OCI-LY3 (cell line): ENCODE results near the gene TENM4.

Experiments used
- H2AFZ ChIP-seq: fragments of 200-600, 300-600 bp; shearing (Covaris generic); 2 replicates; pipeline ENCODE4 v1.6.0; 2014; ENCODE audit warnings: antibody characterized with exemption, low read depth, low read length
- H3K27ac ChIP-seq: fragments of 200-600, 300-600 bp; sonication (generic); 2 replicates; pipeline ENCODE4 v1.5.1; 2014; ENCODE audit warnings: mild to moderate bottlenecking, low read length, moderate library complexity, mixed read lengths
- H3K27me3 ChIP-seq: fragments of 200-600, 300-600 bp; sonication (generic); 2 replicates; pipeline ENCODE4 v1.6.1; 2014; ENCODE audit warnings: low read depth, low read length, mixed read lengths
- H3K36me3 ChIP-seq: fragments of 200-600, 300-600 bp; sonication (generic); replicated peaks from 2 replicates; pipeline ENCODE3; 2014; ENCODE audit warnings: low read depth, low read length, mixed read lengths
- H3K4me1 ChIP-seq: fragments of 300-600, 200-600 bp; sonication (generic); 2 replicates; pipeline ENCODE4 v1.6.1; 2014; ENCODE audit warnings: low read length, mixed read lengths
- H3K4me2 ChIP-seq: fragments of 200-600, 300-600 bp; sonication (generic); 2 replicates; pipeline ENCODE4 v1.6.1; 2014; ENCODE audit warnings: low read length, mixed read lengths
- H3K4me3 ChIP-seq: fragments of 300-600, 200-600 bp; sonication (generic); 2 replicates; pipeline ENCODE4 v1.5.1; 2014; ENCODE audit warnings: antibody characterized with exemption, mild to moderate bottlenecking, low read length, moderate library complexity
- H3K79me2 ChIP-seq: fragments of 300-600, 200-600 bp; shearing (Covaris generic); 2 replicates; pipeline ENCODE4 v1.6.1; 2014; ENCODE audit warnings: mild to moderate bottlenecking, low read length, mixed read lengths
- H3K9ac ChIP-seq: fragments of 300-600, 200-600 bp; shearing (Covaris generic); 2 replicates; pipeline ENCODE4 v1.6.0; 2014; ENCODE audit warnings: mild to moderate bottlenecking, low read length, moderate library complexity
- H3K9me3 ChIP-seq: fragments of 200-600, 300-600 bp; shearing (Covaris generic); 2 replicates; pipeline ENCODE4 v1.6.1; 2014; ENCODE audit warnings: low read length, mixed read lengths; ENCODE audit not compliant: insufficient read depth
- H4K20me1 ChIP-seq: fragments of 200-600, 300-600 bp; sonication (generic); 2 replicates; pipeline ENCODE4 v1.6.1; 2016; ENCODE audit warnings: low read length, mixed read lengths; ENCODE audit not compliant: insufficient read depth
- EZH2phosphoT487 ChIP-seq: fragments of 200-600 bp; shearing (Covaris generic); IDR thresholded peaks from 2 replicates; pipeline ENCODE4 v1.6.1; 2018; ENCODE audit warnings: antibody characterized with exemption, mixed run types, low read depth
- TF ChIP-seq, protein P1 (sequence below): fragments of 200-600, 300-600 bp; sonication (generic); IDR thresholded peaks from 2 replicates; pipeline ENCODE4 v1.5.1; 2014; ENCODE audit warnings: antibody characterized with exemption, low read length, low read depth

TENM4 gene

GRCh38 chr11:78788533-78788932 is 652.3 kb downstream of the TENM4 start:
- H3K27ac ChIP-seq: no peak overlapping the region
- H3K4me1 ChIP-seq: peaks cover 7% of the 10 kb centered on the region; the same call in 1 of the 2 replicates
- H2AFZ ChIP-seq: no peak overlapping the region
- no peak for TF ChIP-seq EZH2phosphoT487
- TF ChIP-seq, protein P1, sequence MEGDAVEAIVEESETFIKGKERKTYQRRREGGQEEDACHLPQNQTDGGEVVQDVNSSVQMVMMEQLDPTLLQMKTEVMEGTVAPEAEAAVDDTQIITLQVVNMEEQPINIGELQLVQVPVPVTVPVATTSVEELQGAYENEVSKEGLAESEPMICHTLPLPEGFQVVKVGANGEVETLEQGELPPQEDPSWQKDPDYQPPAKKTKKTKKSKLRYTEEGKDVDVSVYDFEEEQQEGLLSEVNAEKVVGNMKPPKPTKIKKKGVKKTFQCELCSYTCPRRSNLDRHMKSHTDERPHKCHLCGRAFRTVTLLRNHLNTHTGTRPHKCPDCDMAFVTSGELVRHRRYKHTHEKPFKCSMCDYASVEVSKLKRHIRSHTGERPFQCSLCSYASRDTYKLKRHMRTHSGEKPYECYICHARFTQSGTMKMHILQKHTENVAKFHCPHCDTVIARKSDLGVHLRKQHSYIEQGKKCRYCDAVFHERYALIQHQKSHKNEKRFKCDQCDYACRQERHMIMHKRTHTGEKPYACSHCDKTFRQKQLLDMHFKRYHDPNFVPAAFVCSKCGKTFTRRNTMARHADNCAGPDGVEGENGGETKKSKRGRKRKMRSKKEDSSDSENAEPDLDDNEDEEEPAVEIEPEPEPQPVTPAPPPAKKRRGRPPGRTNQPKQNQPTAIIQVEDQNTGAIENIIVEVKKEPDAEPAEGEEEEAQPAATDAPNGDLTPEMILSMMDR: no peak
- no peak overlapping the region for H3K4me2 ChIP-seq
- no peaks in the 10 kb centered on the region for H3K27me3 ChIP-seq
- no peaks in the 10 kb centered on the region for H4K20me1 ChIP-seq
- no peaks in the 10 kb centered on the region for H3K36me3 ChIP-seq
- no peak overlapping the region for H3K4me3 ChIP-seq
- no peaks in the 10 kb centered on the region for H3K79me2 ChIP-seq
- no peaks in the 10 kb centered on the region for H3K9me3 ChIP-seq
- no peak overlapping the region for H3K9ac ChIP-seq

GRCh38 chr11:78787696-78788095 is 653.1 kb downstream of the TENM4 start:
- Histone ChIP-seq H2AFZ (no peak overlapping the region), H3K4me3 (no peak overlapping the region), H3K79me2 (no peaks in the 10 kb centered on the region), H3K9me3 (no peaks in the 10 kb centered on the region), H4K20me1 (no peaks in the 10 kb centered on the region), H3K27ac (no peak overlapping the region), H3K36me3 (no peaks in the 10 kb centered on the region), H3K27me3 (no peaks in the 10 kb centered on the region), H3K4me1 (peaks cover 7% of the 10 kb centered on the region; the same call in 1 of the 2 replicates), H3K9ac (no peak overlapping the region), H3K4me2 (no peak overlapping the region)
- TF ChIP-seq, protein P1: no peak
- TF ChIP-seq EZH2phosphoT487: no peak

GRCh38 chr11:78786746-78787145 is 654.1 kb downstream of the TENM4 start:
- no peak overlapping the region for H3K4me3 ChIP-seq
- H3K9me3 ChIP-seq: no peaks in the 10 kb centered on the region
- no peaks in the 10 kb centered on the region for H4K20me1 ChIP-seq
- no peak overlapping the region for H3K4me2 ChIP-seq
- H3K36me3 ChIP-seq: no peaks in the 10 kb centered on the region
- H3K9ac ChIP-seq: no peak overlapping the region
- no peak overlapping the region for H3K27ac ChIP-seq
- peaks cover 7% of the 10 kb centered on the region; the same call in 1 of the 2 replicates for H3K4me1 ChIP-seq
- H3K79me2 ChIP-seq: no peaks in the 10 kb centered on the region
- TF ChIP-seq EZH2phosphoT487: no peak
- no peaks in the 10 kb centered on the region for H3K27me3 ChIP-seq
- no peak overlapping the region for H2AFZ ChIP-seq

- Histone ChIP-seq H3K4me2 (no peak overlapping the region), H3K9ac (no peak overlapping the region), H3K27ac (no peak overlapping the region), H4K20me1 (no peaks in the 10 kb centered on the region), H3K4me3 (no peak overlapping the region), H3K4me1 (peaks cover 7% of the 10 kb centered on the region; the same call in 1 of the 2 replicates), H3K9me3 (no peaks in the 10 kb centered on the region), H3K36me3 (no peaks in the 10 kb centered on the region), H3K79me2 (no peaks in the 10 kb centered on the region), H3K27me3 (no peaks in the 10 kb centered on the region), H2AFZ (no peak overlapping the region)
- TF ChIP-seq, protein P1: no peak
- no peak for TF ChIP-seq EZH2phosphoT487
Measured at GRCh38 chr11:78786086-78786485, 654.7 kb downstream of the TENM4 start.
